HEK293T (cell line): ENCODE measurements around the gene NOS2.

Experiments used
- BHLHE40 ChIP-seq: fragments of 450-650 bp; IDR thresholded peaks from 2 replicates; pipeline ENCODE4 v1.6.1; 2016; ENCODE audit warnings: mild to moderate bottlenecking, moderate library complexity, borderline replicate concordance
- CTBP1 ChIP-seq: fragments of 450-650 bp; IDR thresholded peaks from 2 replicates; pipeline ENCODE4 v1.6.1; 2016; ENCODE audit warnings: borderline replicate concordance
- ELF4 ChIP-seq: fragments of 450-650 bp; IDR thresholded peaks from 2 replicates; pipeline ENCODE4 v1.6.1; 2017; ENCODE audit warnings: antibody characterized with exemption
- FOXA1 ChIP-seq: fragments of 450-650 bp; IDR thresholded peaks from 2 replicates; pipeline ENCODE4 v1.6.1; 2016; ENCODE audit warnings: mild to moderate bottlenecking
- FOXK2 ChIP-seq: fragments of 450-650 bp; IDR thresholded peaks from 2 replicates; pipeline ENCODE4 v1.6.1; 2016; ENCODE audit warnings: mild to moderate bottlenecking
- FOXM1 ChIP-seq: fragments of 450-650 bp; IDR thresholded peaks from 2 replicates; pipeline ENCODE4 v1.6.1; 2017; ENCODE audit warnings: mild to moderate bottlenecking, borderline replicate concordance
- HDGF ChIP-seq: fragments of 450-650 bp; IDR thresholded peaks from 2 replicates; pipeline ENCODE4 v1.6.1; 2017; ENCODE audit warnings: antibody characterized with exemption, borderline replicate concordance
- L3MBTL2 ChIP-seq: fragments of 450-650 bp; conservative IDR thresholded peaks from 2 replicates; pipeline ENCODE4 v1.6.1; 2016; ENCODE audit warnings: mild to moderate bottlenecking
- LEF1 ChIP-seq: fragments of 450-650 bp; IDR thresholded peaks from 2 replicates; pipeline ENCODE4 v1.6.1; 2017; ENCODE audit warnings: mild to moderate bottlenecking, borderline replicate concordance
- NFRKB ChIP-seq: fragments of 450-650 bp; IDR thresholded peaks from 2 replicates; pipeline ENCODE4 v1.6.1; 2016; ENCODE audit warnings: mild to moderate bottlenecking, moderate library complexity
- SP1 ChIP-seq: fragments of 450-650 bp; IDR thresholded peaks from 2 replicates; pipeline ENCODE4 v1.6.1; 2017
- SUZ12 ChIP-seq: fragments of 450-650 bp; IDR thresholded peaks from 2 replicates; pipeline ENCODE4 v1.6.1; 2016; ENCODE audit warnings: mild to moderate bottlenecking
- TARDBP ChIP-seq: fragments of 450-650 bp; IDR thresholded peaks from 2 replicates; pipeline ENCODE4 v1.6.1; 2016

- no peak for TF ChIP-seq SUZ12
- TF ChIP-seq FOXA1: no peak
- no peak for TF ChIP-seq FOXK2
- TF ChIP-seq NFRKB: no peak
- TF ChIP-seq TARDBP: no peak
- TF ChIP-seq HDGF: no peak
- no peak for TF ChIP-seq ELF4
- no peak for TF ChIP-seq FOXM1
- no peak for TF ChIP-seq L3MBTL2
- no peak for TF ChIP-seq BHLHE40
- no peak for TF ChIP-seq LEF1
- TF ChIP-seq SP1: no peak
- TF ChIP-seq CTBP1: no peak
Measured at GRCh38 chr17:27751166-27751565, 49.2 kb downstream of the NOS2 start.
